ENCODE measurements around the gene CHD6.

Gene CHD6

DNA sequence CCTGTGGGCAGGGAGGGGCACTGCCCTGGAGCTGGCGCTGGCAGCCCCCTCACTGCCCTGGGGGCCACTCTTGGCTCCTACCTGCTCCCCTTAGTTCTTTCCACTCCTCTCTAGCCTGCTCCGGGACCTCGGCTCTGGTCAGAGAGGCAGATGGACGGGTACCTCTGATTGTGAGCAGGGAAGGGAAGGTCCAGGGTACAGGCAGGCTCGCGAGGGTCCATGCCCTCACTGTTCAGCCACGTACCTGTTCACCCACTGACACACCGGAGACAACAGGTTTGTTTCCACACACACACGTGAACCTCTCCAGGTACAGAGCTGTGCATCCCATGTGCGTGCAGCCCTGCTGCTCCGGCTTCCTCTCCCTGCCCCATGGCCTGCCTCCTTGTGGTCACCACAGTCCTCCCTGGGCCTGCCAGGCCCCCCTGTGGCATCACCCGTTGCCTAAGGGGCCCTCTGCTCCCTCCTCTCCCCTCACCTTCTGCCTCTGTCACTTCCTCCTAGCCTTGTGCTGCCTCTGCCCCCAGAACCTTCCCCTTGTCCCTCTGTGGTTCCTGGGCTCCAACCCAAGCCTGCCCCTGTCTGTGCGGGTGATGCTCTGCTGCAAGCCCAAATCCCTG lies 253.8 kb downstream of the CHD6 start:
- ChIA-PET POLR2A (ENCODE audit: low non-redundant PET) (no interaction called here), CTCF (interaction anchor here (0.9 kb wide), 1 partner anchor 24 kb away, joined by 4 read pairs; the partner anchor contains the start of gene LPIN3)
- TF ChIP-seq, protein P1, sequence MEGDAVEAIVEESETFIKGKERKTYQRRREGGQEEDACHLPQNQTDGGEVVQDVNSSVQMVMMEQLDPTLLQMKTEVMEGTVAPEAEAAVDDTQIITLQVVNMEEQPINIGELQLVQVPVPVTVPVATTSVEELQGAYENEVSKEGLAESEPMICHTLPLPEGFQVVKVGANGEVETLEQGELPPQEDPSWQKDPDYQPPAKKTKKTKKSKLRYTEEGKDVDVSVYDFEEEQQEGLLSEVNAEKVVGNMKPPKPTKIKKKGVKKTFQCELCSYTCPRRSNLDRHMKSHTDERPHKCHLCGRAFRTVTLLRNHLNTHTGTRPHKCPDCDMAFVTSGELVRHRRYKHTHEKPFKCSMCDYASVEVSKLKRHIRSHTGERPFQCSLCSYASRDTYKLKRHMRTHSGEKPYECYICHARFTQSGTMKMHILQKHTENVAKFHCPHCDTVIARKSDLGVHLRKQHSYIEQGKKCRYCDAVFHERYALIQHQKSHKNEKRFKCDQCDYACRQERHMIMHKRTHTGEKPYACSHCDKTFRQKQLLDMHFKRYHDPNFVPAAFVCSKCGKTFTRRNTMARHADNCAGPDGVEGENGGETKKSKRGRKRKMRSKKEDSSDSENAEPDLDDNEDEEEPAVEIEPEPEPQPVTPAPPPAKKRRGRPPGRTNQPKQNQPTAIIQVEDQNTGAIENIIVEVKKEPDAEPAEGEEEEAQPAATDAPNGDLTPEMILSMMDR (conservative IDR thresholded peaks at IDR 0.05; ENCODE audit: low read depth), result no peak
- DNase-seq (ENCODE audit: low spot score), result no peak
- no peak overlapping the region for H3K27ac ChIP-seq

DNA sequence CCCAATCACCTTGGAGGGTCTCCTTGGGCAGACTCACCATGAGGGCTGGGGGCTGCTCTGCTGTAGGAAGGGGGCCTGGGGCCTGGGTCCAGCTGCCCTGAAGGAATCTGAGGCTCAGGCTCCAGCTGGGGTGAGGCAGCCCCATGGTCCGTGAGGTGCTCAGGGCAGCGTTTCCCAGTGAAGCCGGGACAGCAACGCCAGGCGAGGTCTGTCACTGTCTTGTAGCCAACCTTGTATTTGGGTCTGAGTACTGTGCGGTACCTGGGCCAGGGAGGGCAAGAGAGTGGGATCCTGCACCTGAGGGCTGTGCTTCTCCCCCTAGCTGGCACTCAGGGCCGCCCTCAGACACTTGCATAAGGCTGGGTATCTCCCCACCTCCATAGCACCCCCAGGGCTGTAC lies 254.6 kb downstream of the CHD6 start:
- no peak overlapping the region for H3K27ac ChIP-seq
- no peak for DNase-seq (ENCODE audit: low spot score)
- POLR2A ChIA-PET (ENCODE audit: low non-redundant PET), result no interaction called here
- TF ChIP-seq, protein P1 (conservative IDR thresholded peaks at IDR 0.05; ENCODE audit: low read depth), result no peak
- CTCF ChIA-PET, result interaction anchor here (0.5 to 0.9 kb wide), 2 partner anchors 23 to 50 kb away, joined by 4 read pairs; partner anchors contain the start of gene LPIN3

DNA sequence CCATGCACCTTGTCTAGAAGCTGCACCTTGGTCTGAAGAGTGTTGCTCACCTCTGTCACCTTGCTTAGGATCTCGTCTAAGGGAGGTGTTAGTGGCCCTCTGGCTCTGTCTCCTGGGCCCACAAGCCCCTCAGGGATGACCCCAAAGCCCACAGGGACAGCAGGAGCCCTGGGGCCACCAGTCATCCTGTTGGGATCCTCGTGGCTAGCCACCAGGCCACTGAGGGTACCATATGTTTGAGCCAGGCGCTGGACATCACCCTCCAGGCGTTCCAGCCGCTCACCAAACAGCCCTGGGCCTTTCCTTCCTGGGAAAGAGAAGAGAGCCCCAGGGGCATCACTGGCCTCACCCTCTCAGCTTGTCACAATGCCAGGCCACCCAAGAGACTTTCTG lies 255.4 kb downstream of the CHD6 start:
- POLR2A ChIA-PET (ENCODE audit: low non-redundant PET), result no interaction called here
- H3K27ac ChIP-seq, result no peak overlapping the region
- no peak for DNase-seq (ENCODE audit: low spot score)
- TF ChIP-seq, protein P1 (conservative IDR thresholded peaks at IDR 0.05; ENCODE audit: low read depth), result no peak
- CTCF ChIA-PET, result interaction anchor here (0.9 kb wide), 1 partner anchor 22 kb away, joined by 3 read pairs; the partner anchor contains the start of gene LPIN3

DNA sequence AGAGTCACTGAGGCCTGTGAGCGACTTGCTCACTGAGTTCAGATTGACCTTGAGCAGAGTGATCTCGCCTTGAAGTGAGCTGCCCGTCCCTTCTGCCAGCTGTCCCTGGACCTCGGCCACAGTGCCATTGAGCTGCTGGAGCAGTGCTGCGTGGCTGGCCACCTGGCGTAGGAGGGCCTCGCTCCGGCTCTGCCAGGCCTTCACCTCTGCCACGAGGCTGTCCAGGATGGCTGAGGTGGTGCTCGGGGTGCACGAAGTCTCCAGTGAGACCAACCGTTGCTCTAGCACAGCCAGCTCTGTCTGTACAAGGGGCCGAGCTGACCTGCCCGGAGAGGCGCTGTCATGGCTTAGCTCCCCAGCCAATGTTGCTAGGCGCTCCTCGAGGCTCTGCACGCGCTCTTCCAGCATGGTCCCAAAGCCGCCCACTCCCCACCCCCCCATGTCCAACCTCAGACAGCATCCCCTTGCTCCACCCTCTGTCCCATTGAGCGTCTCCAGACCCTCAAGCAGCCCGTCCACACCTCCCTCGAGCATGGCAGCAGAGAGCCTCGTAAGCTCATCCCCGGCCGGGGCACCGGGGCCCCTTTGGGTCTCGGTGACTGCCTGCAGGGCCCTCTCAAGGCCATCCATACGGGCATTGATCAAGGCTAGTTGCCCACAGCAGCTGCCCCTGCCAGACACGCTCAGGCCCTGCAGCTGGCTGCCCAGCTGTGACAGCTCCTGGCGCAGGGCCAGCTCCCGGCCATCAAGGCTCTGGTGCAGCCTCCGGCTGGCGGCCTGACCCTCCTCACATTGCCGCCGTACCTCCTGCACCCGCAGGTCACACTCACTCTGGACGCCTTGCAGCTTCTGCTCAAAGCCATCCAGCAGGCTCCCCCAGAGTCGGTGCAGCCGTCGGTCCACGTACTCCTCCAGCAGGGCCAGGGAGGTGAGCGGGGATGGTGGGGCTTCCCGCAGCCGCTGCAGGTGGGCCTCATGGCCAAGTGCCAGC lies 256.1 kb downstream of the CHD6 start:
- ChIA-PET CTCF (interaction anchor here (0.6 to 0.9 kb wide), 3 partner anchors 21 to 54 kb away, joined by 3 read pairs; partner anchors contain the start of gene LPIN3), POLR2A (ENCODE audit: low non-redundant PET) (interaction anchor here (0.7 kb wide), 1 partner anchor 173 kb away, joined by 5 read pairs; no protein-coding TSS in a partner anchor)
- TF ChIP-seq, protein P1 (conservative IDR thresholded peaks at IDR 0.05; ENCODE audit: low read depth), result no peak
- DNase-seq (ENCODE audit: low spot score), result no peak
- 0 out of 2 replicates have a peak overlapping the region, but pooled peaks have one; percentile 23 for H3K27ac ChIP-seq

DNA sequence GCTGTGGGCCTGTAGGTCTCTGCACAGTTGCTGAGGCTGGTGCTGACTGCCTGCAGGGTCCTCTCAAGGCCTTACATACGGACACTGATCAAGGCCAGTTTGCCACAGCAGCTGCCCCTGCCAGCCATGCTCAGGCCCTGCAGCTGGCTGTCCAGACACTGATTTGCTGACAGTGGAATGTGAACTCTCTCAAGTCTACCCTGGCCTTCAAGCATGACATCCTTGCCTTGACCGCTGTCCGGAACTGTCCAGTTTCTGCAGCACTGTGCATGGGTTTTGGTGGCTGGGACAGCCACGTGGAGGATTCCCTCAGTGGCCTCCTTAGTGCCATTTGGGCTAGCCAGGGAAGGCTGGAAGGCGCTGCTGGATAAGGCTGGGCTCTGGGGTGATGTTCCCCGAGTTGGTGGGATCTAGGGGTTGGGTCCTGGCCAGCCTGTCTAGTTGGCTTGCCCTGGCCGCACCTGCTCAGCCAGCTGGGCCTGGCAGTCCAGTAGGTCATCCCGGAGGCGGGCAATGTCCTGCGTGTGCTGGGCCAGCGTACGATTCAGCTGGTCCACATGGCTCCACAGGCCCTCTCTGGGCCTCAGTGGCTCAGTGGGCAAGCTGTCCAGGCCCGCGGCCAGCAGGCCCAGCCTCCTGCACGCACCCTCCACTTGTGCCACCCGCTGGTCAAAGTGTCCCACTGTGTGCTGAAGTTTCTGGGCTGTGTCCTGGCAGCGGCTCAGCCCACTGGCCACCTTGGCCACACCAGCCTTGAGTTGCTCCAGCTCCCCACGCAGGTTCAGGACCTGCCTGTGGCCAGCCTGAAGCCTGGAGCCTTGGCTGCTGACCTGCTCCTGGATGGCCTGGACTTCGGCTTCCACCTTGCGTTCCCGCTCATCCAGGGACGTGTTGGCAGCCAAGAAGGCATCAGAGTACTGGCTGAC lies 257.1 kb downstream of the CHD6 start:
- H3K27ac ChIP-seq, result peak overlapping the region; percentile 23
- DNase-seq (ENCODE audit: low spot score), result no peak
- CTCF ChIA-PET, result interaction anchor here (0.6 to 1.0 kb wide), 4 partner anchors 37 to 84 kb away, joined by 3 to 5 read pairs (median 3); no protein-coding TSS in a partner anchor
- TF ChIP-seq, protein P1 (conservative IDR thresholded peaks at IDR 0.05; ENCODE audit: low read depth), result no peak
- POLR2A ChIA-PET (ENCODE audit: low non-redundant PET), result no interaction called here
